GM15510 (cell line): ENCODE data around the gene SPINT1.

Source experiments
- POLR2A ChIP-seq: IDR thresholded peaks from 3 replicates; pipeline ENCODE4 v1.6.1; 2011; ENCODE audit warnings: borderline replicate concordance; ENCODE audit not compliant: insufficient read length; ENCODE audit errors: extremely low read depth

Gene SPINT1

GRCh38 chr15:40843885-40844695, at the start of gene SPINT1:
Gene SPINT1, plus strand, starts transcription at chr15:40844048. Its CDS starts 507 bp downstream, at chr15:40844555.
- no peak for TF ChIP-seq POLR2A

DNA sequence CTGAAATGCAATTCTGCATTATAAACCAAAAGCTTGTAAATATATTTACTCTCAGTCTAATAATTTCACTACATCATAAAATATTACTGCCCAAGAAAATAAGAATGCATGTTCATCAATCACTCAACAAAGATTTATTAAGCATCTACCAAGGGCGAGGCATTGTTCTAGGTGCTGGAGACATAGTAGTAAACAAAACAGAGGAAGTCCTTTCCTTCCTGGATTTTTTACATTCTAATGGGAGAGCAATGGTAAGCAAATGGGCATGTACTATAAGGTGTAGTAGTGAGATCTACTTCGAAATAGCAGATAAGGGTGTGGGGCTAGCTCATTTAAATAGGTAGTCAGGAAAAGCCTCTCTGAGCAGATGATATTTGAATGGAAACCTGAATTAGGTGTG, 47.8 kb upstream of the SPINT1 start:
- no peak for TF ChIP-seq POLR2A

DNA sequence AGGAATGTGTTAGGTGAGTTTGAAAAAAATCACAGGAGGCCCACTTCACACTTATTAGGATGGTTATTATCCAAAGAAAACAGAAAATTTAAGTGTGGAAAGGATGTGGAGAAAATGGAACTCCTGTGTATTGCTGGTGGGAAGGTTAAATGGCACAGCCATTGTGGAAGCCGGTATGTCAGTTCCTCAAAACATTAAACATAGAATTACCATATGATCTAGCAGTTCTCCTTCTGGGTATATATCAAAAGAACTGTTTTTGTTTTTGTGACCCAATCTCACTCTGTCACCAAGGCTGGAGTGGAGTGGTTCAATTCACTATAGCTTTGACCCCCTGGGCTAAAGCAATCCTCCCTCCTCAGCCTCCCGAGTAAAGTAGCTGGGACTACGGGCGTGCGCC, 47.3 kb upstream of the SPINT1 start:
- TF ChIP-seq POLR2A: no peak

DNA sequence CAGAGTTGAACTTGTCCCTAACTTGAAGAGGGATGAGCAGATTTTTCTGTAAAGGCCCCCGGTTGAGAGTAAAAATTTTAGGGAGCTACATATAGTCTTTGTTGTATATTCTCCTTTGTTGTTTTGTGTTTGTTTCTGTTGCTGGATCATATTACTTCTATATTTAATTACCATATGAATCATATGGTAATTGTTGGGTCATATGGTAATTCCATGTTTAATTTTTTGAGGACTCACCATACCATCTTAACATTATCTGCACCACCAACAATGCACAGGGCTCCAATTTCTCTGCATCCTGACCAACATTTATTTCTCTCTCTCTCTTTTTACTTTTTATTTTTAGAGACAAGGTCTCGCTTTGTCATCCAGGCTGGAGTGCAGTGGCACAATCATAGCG, 44.3 kb upstream of the SPINT1 start:
- no peak for TF ChIP-seq POLR2A

DNA sequence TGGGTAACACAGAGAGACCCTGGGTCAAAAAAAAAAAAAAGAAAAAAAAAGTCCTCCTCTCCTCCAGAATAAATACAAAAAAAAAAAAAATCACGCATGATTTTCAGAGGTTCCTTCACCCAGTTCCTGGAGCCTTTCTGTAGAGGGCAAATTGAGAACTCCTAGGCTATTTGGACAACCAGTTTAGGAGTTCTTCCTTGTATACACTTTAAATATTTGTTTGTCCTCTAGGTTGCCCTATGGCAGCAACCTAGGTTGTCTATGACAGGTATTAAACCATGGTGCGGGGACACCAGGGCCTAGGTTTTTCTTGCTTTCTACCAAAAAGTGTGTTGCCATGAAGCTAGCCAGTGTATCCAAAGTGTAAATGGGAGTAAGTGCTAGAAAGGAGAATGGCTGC, 40.8 kb upstream of the SPINT1 start:
- TF ChIP-seq POLR2A: no peak

GRCh38 chr15:40803688-40804087, 40.2 kb upstream of the SPINT1 start:
- TF ChIP-seq POLR2A: no peak

DNA sequence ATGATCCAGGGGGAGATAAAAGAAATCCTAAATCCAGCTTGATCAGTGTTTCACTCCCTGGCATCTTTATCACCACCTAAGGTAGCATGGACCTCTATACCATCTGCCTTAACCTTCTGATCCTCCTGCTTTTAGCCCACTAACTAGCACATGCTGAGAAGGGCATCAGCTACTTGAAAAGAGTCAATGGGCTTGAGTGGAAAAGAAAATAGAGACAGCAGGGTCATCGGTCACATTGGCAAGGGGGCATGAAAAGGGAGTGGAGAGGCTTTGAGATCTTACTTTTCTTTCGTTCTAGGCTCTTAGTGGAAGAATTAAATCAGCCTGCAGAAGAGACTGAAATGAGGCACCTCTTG, 37.2 kb upstream of the SPINT1 start:
- no peak for TF ChIP-seq POLR2A

- peak; percentile 86 for TF ChIP-seq POLR2A
Measured at GRCh38 chr15:40807028-40807887, 36.6 kb upstream of the SPINT1 start, which contains the start of the genes DNAJC17 and ZFYVE19. Gene DNAJC17, minus strand, starts transcription at chr15:40807473. Its CDS starts 27 bp downstream, at chr15:40807446. Gene ZFYVE19, plus strand, starts transcription at chr15:40807089. Its CDS starts 501 bp downstream, at chr15:40807590.

DNA sequence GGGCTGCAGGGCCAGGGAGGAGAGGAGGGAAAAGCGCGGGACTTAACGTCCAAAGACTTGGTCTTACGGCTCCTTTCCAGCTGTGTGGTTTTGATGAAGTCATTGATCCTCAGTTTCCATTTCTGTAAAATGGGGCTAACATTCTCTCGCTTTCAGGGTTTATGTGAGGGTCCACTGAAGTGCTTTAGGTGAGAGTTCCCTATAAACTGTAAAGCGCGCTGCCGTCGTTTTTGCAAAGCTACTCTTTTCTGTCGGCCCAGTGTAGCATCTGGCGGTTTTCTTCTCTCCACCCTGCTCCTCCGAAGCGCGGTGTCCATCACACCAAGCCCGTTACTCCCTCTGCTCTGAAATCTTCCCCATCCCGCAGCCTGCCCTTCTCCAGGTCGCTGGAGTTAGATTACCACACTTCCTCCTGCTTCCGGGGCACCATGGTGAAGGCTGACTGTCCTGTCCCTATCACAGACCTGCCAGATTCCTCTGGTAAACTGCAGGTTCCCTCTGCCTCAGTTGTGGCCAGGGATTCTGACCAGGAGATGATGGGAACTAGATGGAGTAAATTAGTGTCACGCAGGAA, 35.9 kb upstream of the SPINT1 start:
- no peak for TF ChIP-seq POLR2A

DNA sequence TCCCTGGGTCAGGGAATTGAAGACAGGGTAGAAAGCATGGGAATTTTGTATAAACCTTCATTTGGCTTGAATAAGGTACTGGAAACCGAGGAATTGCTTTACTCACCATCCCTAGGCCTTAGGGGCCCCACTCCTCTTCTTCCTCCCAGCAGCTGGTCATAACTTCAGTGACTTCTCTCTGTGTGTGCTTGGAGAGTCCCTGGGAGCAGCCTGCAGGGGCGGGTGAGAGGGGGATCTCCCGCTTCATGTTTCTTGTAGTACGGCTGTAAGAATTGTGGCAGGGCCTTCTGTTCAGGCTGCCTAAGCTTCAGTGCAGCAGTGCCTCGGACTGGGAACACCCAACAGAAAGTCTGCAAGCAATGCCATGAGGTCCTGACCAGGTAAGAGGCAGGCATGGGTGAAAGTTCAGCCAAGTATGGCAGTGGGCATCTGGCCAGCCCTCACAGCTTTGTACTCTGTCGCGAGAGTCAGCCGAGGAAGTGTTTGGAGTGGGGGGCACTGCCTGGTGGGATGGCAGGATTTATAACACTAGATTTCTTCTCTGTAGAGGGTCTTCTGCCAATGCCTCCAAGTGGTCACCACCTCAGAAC, 34.9 kb upstream of the SPINT1 start:
- TF ChIP-seq POLR2A: no peak

DNA sequence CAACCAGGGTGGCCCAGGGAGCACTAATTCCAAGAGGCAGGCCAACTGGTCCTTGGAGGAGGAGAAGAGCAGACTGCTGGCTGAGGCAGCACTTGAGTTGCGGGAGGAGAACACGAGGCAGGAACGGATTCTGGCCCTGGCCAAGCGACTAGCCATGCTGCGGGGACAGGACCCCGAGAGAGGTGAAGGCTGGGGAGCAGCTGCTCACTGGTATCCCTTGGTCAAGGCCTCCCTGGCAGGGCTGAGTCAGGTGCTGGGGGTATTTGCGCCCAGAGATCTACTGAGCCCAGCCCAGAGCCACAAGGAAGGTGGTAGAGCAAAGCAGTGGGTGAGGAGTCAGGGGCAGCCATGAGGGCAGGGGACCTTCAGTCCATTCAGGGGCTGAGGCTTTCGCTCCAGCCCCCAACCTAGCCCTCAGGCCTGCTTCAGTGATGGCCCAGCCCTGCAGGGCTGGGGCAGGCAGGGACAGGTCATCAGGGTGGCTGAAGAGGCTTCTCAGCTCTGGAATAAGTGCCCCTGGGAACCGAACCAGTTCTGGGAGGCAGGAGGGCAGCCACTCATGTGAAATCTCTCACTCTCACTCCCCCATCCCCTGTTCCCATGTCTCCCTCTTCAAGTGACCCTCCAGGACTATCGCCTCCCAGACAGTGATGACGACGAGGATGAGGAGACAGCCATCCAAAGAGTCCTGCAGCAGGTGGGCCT, 31.0 kb upstream of the SPINT1 start:
- no peak for TF ChIP-seq POLR2A

DNA sequence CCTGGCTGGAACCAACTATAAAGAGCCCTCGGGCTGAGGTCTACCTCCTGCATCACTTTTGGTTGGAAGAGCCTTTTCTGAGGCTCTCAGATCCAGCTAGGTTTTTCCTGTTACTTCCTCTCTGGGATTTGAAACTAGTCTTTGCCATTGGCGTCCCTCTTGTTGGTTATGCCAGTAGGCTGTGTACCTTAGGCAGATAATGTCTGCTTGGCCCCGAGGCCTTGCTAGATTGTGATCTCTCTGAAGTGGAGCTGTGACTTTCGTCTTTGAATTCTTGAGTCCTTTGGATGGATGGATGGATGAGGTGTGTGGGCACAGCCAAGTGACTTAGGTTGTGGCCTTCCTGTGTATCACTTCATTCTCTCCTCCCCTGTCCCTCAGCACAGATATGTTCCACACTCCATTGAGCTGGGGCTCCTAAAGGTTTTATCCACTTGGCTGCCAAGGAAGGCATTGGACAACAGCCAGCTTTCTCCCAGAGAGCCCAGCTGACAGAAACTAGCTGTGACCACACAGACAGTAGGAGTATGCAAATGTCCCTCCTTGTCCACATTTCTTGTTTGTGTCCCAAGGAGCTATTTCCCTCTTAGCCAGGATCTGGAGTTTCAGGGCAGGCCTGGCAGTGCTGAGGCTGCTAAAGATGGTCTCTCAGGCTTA, 28.7 kb upstream of the SPINT1 start:
- TF ChIP-seq POLR2A: no peak

GRCh38 chr15:40819048-40819447, 24.8 kb upstream of the SPINT1 start:
- no peak for TF ChIP-seq POLR2A

DNA sequence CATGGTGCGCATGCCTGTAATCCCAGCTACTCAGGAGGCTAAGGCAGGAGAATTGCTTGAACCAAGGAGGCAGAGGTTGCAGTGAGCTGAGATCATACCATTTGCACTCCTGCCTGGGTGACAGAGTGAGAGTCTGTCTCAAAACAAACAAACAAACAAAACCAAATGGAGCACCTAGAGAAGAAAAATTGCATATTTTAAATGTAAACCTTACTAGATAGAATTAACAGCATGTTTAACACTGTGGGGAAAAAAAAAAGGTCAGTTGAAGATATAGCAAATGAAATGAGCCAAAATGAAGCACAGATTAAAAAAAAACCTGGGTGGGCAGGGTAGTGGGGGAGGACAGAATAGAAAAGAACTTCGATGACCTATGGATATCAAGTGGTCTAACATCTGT, 22.7 kb upstream of the SPINT1 start:
- TF ChIP-seq POLR2A: no peak
